Cardiac muscle cell (in vitro differentiated cells and primary cell): ENCODE measurements around the gene VWA5B2. TPM values are rescaled to one million over a fixed set of nuclear protein-coding genes. Genes with fewer than 3 reads are reported as not detected.

ENCODE experiments used
- DNase-seq, 2 donors: peaks; one replicate each; pipeline versions ENCODE4 v3.0.0 to v3.0.0-alpha.2; 2010 to 2017; ENCODE audit warnings: low read depth in 1 of 2, low spot score in 1 of 2
- H3K27ac ChIP-seq: fragments of 200-600 bp; sonication (generic); 2 replicates; pipeline ENCODE4 v1.5.1; 2016
- H3K27me3 ChIP-seq: fragments of 200-600 bp; sonication (generic); 2 replicates; pipeline ENCODE4 v1.6.0; 2016; ENCODE audit warnings: control low read depth
- H3K36me3 ChIP-seq: fragments of 200-600 bp; sonication (generic); 2 replicates; pipeline ENCODE4 v1.5.1; 2016; ENCODE audit warnings: control low read depth
- H3K4me1 ChIP-seq: fragments of 200-600 bp; sonication (generic); 2 replicates; pipeline ENCODE4 v1.8.1; 2017; ENCODE audit warnings: low read depth, mild to moderate bottlenecking, mixed run types
- H3K4me3 ChIP-seq: fragments of 200-600 bp; sonication (generic); 2 replicates; pipeline ENCODE4 v1.5.1; 2016; ENCODE audit warnings: mild to moderate bottlenecking
- H3K9me3 ChIP-seq: fragments of 200-600 bp; sonication (generic); 2 replicates; pipeline ENCODE4 v1.5.1; 2017; ENCODE audit warnings: low read depth, mild to moderate bottlenecking, control low read depth
- CTCF ChIP-seq: IDR thresholded peaks from 2 replicates; pipeline ENCODE4 v1.5.1; 2012; ENCODE audit warnings: low read depth, mild to moderate bottlenecking, low read length
- polyA plus RNA-seq: library from polyadenylated mRNA; unstranded; fragments of >200 nt; fragmentation: Nextera tagmentation; extraction: Ambion mirVana; gene quantifications from 2 replicates; pipeline ENCODE4 v1.2.1, GENCODE V29; 2016
- total RNA-seq: library from RNA; depleted of rRNA; stranded (reverse); fragments of >200 nt; gene quantifications from 2 replicates; pipeline ENCODE4 v1.2.3, GENCODE V29; 2016

VWA5B2 gene
- total and polyA plus RNA-seq, 2 experiments from 2014 or later, result not detected

GRCh38 chr3:184209146-184209923, 20.1 kb upstream of the VWA5B2 start:
- H3K27ac ChIP-seq, result no peak overlapping the region
- DNase-seq, result peak in 1 of 2 donors; percentile 34
- H3K4me1 ChIP-seq, result no peaks in the 10 kb centered on the region
- H3K36me3 ChIP-seq, result no peaks in the 10 kb centered on the region
- no peak for TF ChIP-seq CTCF
- H3K27me3 ChIP-seq, result peaks cover 17% of the 10 kb centered on the region
- H3K9me3 ChIP-seq, result no peaks in the 10 kb centered on the region
- no peak overlapping the region for H3K4me3 ChIP-seq

- Histone ChIP-seq H3K27ac (no peak overlapping the region), H3K4me3 (no peak overlapping the region), H3K36me3 (no peaks in the 10 kb centered on the region), H3K4me1 (no peaks in the 10 kb centered on the region), H3K9me3 (no peaks in the 10 kb centered on the region), H3K27me3 (peaks cover 17% of the 10 kb centered on the region)
- no peak for TF ChIP-seq CTCF
- DNase-seq, result no peak
Observed at GRCh38 chr3:184211297-184211696, 18.1 kb upstream of the VWA5B2 start.

- Histone ChIP-seq H3K4me1 (no peaks in the 10 kb centered on the region), H3K4me3 (no peak overlapping the region), H3K36me3 (no peaks in the 10 kb centered on the region), H3K27me3 (peaks cover 15% of the 10 kb centered on the region), H3K9me3 (no peaks in the 10 kb centered on the region), H3K27ac (no peak overlapping the region)
- DNase-seq, result no peak
- TF ChIP-seq CTCF, result no peak
Observed at GRCh38 chr3:184211718-184212117, 17.7 kb upstream of the VWA5B2 start.

GRCh38 chr3:184218814-184219213, 10.6 kb upstream of the VWA5B2 start:
- H3K27me3 ChIP-seq, result peaks cover 10% of the 10 kb centered on the region
- no peak for TF ChIP-seq CTCF
- no peaks in the 10 kb centered on the region for H3K9me3 ChIP-seq
- no peak overlapping the region for H3K4me3 ChIP-seq
- DNase-seq, result no peak
- H3K27ac ChIP-seq, result no peak overlapping the region
- H3K36me3 ChIP-seq, result no peaks in the 10 kb centered on the region
- no peaks in the 10 kb centered on the region for H3K4me1 ChIP-seq

GRCh38 chr3:184222521-184222920, 6.9 kb upstream of the VWA5B2 start:
- Histone ChIP-seq H3K4me1 (no peaks in the 10 kb centered on the region), H3K9me3 (no peaks in the 10 kb centered on the region), H3K4me3 (no peak overlapping the region), H3K36me3 (no peaks in the 10 kb centered on the region), H3K27ac (no peak overlapping the region), H3K27me3 (peaks cover 43% of the 10 kb centered on the region)
- no peak for DNase-seq
- TF ChIP-seq CTCF, result no peak
